A549 (cell line): ENCODE measurements around the gene ZNRF3. TPM values are rescaled to one million over a fixed set of nuclear protein-coding genes. Genes with fewer than 3 reads are reported as not detected.

ENCODE experiments used
- ATAC-seq, 2 experiments: fragments of 200-7000 bp in 1 of 2; fragments of >200 bp in 1 of 2; cut with Nextera tagmentation in 1 of 2; cut with Tn5 transposase in 1 of 2; 3 replicates each; pipeline versions ENCODE4 v1.8.0 to v1.9.1; 2018 to 2020; ENCODE audit warnings: mild to moderate bottlenecking in 1 of 2, moderate library complexity in 1 of 2
- CTCF ChIA-PET: fragments of 300-600 bp; sonication (Branson Sonifier 250); formaldehyde crosslinking; extraction: SDS; loops from one replicate; lab custom pipeline; 2021; ENCODE audit warnings: antibody characterized with exemption, inconsistent platforms; lab: Yijun Ruan, JAX
- POLR2A ChIA-PET: fragments of 350-600 bp; formaldehyde crosslinking; extraction: SDS; loops from one replicate; lab custom pipeline; 2021; ENCODE audit warnings: antibody characterized with exemption, inconsistent platforms; lab: Yijun Ruan, JAX
- DNase-seq, 2 experiments: peaks; one replicate each; pipeline versions ENCODE4 v3.0.0 to v3.0.0-alpha.2; 2011 to 2016; ENCODE audit warnings: low read depth in 1 of 2, low spot score in 1 of 2
- FAIRE-seq: peaks from 2 replicates; lab custom pipeline; 2011; peaks lifted over from hg19 to GRCh38; lab: Jason Lieb, UNC
- H3K27ac ChIP-seq, 2 experiments: fragments of >200 bp; sonication (Bioruptor Twin); formaldehyde crosslinking; 3 replicates each; pipeline ENCODE4 v1.5.1; 2016 to 2017
- H3K4me1 ChIP-seq: fragments of >200 bp; sonication (Bioruptor Twin); formaldehyde crosslinking; 3 replicates; pipeline ENCODE4 v1.6.1; 2016
- H3K4me2 ChIP-seq: fragments of >200 bp; sonication (Bioruptor Twin); formaldehyde crosslinking; 3 replicates; pipeline ENCODE4 v1.6.1; 2016
- H3K4me3 ChIP-seq: fragments of >200 bp; sonication (Bioruptor Twin); formaldehyde crosslinking; 3 replicates; pipeline ENCODE4 v1.5.1; 2016
- H3K9me3 ChIP-seq: fragments of >200 bp; sonication (Bioruptor Twin); formaldehyde crosslinking; 3 replicates; pipeline ENCODE4 v1.6.1; 2016
- ATOH8 ChIP-seq: fragments of 250-450 bp; sonication (Bioruptor Pico); IDR thresholded peaks from 2 replicates; pipeline ENCODE4 v1.5.0; 2020; ENCODE audit warnings: low read depth, mild to moderate bottlenecking, moderate library complexity
- BHLHE40 ChIP-seq: IDR thresholded peaks from 2 replicates; pipeline ENCODE4 v1.6.1; 2012; ENCODE audit warnings: low read depth, low read length, inconsistent platforms
- CBX8 ChIP-seq: fragments of 200-600 bp; sonication (generic); IDR thresholded peaks from 2 replicates; pipeline ENCODE4 v1.6.1; 2016
- CHD2 ChIP-seq: fragments of 150-350 bp; IDR thresholded peaks from 2 replicates; pipeline ENCODE4 v1.6.1; 2014; ENCODE audit warnings: low read length; ENCODE audit not compliant: partially characterized antibody
- CHD4 ChIP-seq: fragments of 200-600 bp; sonication (generic); IDR thresholded peaks from 2 replicates; pipeline ENCODE4 v1.6.1; 2016; ENCODE audit warnings: antibody characterized with exemption, mild to moderate bottlenecking, borderline replicate concordance
- CTCF ChIP-seq: fragments of >200 bp; sonication (Bioruptor Twin); formaldehyde crosslinking; IDR thresholded peaks from 3 replicates; pipeline ENCODE4 v1.5.1; 2016
- ELK1 ChIP-seq: fragments of 150-350 bp; IDR thresholded peaks from 2 replicates; pipeline ENCODE4 v1.6.1; 2014; ENCODE audit warnings: low read depth, mild to moderate bottlenecking, low read length
- ESRRA ChIP-seq: fragments of 150-350 bp; IDR thresholded peaks from 2 replicates; pipeline ENCODE4 v1.6.1; 2014; ENCODE audit warnings: mild to moderate bottlenecking, low read length, borderline replicate concordance
- FOSB ChIP-seq: fragments of 250-450 bp; sonication (Bioruptor Pico); IDR thresholded peaks from 2 replicates; pipeline ENCODE4 v1.5.0; 2020; ENCODE audit warnings: mild to moderate bottlenecking, moderate library complexity
- FOSL2 ChIP-seq, 2 experiments: fragments of 450-650 bp in 1 of 2; fragments of >200 bp in 1 of 2; sonication (Bioruptor Twin) in 1 of 2; formaldehyde crosslinking; IDR thresholded peaks; 2 replicates each; pipeline versions ENCODE4 v1.5.0 to v1.6.1; 2016 to 2020; ENCODE audit warnings: mild to moderate bottlenecking in 1 of 2, moderate library complexity in 1 of 2
- HDAC2 ChIP-seq: fragments of 200-600 bp; sonication (generic); IDR thresholded peaks from 2 replicates; pipeline ENCODE4 v1.6.1; 2016
- HES2 ChIP-seq: fragments of >200 bp; sonication (Bioruptor Twin); formaldehyde crosslinking; IDR thresholded peaks from 2 replicates; pipeline ENCODE4 v1.6.1; 2016
- HOXB13 ChIP-seq: fragments of 250-450 bp; sonication (Bioruptor Pico); IDR thresholded peaks from 2 replicates; pipeline ENCODE4 v1.5.0; 2020; ENCODE audit warnings: low read depth, mild to moderate bottlenecking, moderate library complexity
- MAZ ChIP-seq: fragments of 150-350 bp; IDR thresholded peaks from 2 replicates; pipeline ENCODE4 v1.6.1; 2014; ENCODE audit warnings: antibody characterized with exemption, low read depth, low read length, borderline replicate concordance
- MYC ChIP-seq: IDR thresholded peaks from 2 replicates; pipeline ENCODE4 v1.6.1; 2012; ENCODE audit warnings: mild to moderate bottlenecking, inconsistent platforms, low read length, improper control_type of control experiment, borderline replicate concordance
- NPAS2 ChIP-seq: fragments of 250-450 bp; sonication (Bioruptor Pico); IDR thresholded peaks from 2 replicates; pipeline ENCODE4 v1.8.0; 2022; ENCODE audit warnings: mild to moderate bottlenecking, moderate library complexity, borderline replicate concordance
- RCOR1 ChIP-seq: fragments of 150-350 bp; IDR thresholded peaks from 2 replicates; pipeline ENCODE4 v1.6.1; 2014; ENCODE audit warnings: antibody characterized with exemption, low read length, low read depth
- REST ChIP-seq: fragments of 200-600 bp; sonication (generic); IDR thresholded peaks from 2 replicates; pipeline ENCODE4 v1.6.1; 2016; ENCODE audit warnings: antibody characterized with exemption, mild to moderate bottlenecking, moderate library complexity
- RFX5 ChIP-seq: fragments of 450-650 bp; IDR thresholded peaks from 2 replicates; pipeline ENCODE4 v1.7.1; 2014; ENCODE audit warnings: antibody characterized with exemption, mild to moderate bottlenecking, moderate library complexity
- SREBF2 ChIP-seq: fragments of 450-650 bp; IDR thresholded peaks from 2 replicates; pipeline ENCODE4 v1.6.1; 2014; ENCODE audit warnings: mild to moderate bottlenecking, moderate library complexity
- TFCP2L1 ChIP-seq: fragments of 250-450 bp; sonication (Bioruptor Pico); IDR thresholded peaks from 2 replicates; pipeline ENCODE4 v1.5.0; 2021; ENCODE audit warnings: mild to moderate bottlenecking
- USF2 ChIP-seq: fragments of 450-650 bp; IDR thresholded peaks from 2 replicates; pipeline ENCODE4 v1.6.1; 2014; ENCODE audit warnings: antibody characterized with exemption
- ZFP36 ChIP-seq: fragments of 450-650 bp; IDR thresholded peaks from 2 replicates; pipeline ENCODE4 v1.6.1; 2014; ENCODE audit warnings: borderline replicate concordance; ENCODE audit not compliant: partially characterized antibody
- ZSCAN20 ChIP-seq: fragments of 250-450 bp; sonication (Bioruptor Pico); IDR thresholded peaks from 2 replicates; pipeline ENCODE4 v1.8.0; 2022; ENCODE audit warnings: mild to moderate bottlenecking, moderate library complexity
- WGBS: methylation state at CpG from one replicate; pipeline ENCODE4 v1.1.6; 2017; ENCODE audit errors: missing lambda C conversion rate; 5-methylcytosine and 5-hydroxymethylcytosine counted together
- polyA plus RNA-seq, 4 experiments: library from polyadenylated mRNA; depleted of rRNA in 3 of 4; stranded (reverse); fragments of >200 nt; fragmentation: RNase III in 1 of 4; extraction: RNeasy Plus Mini Kit Qiagen cat#74134 plus additional on column Dnase treatment in 1 of 4; gene quantifications; 2 replicates in 3 of 4; 3 replicates in 1 of 4; pipeline ENCODE4 v1.2.3, GENCODE V29; 2011 to 2017

The ZNRF3 gene
- polyA plus RNA-seq, 2 of the 4 experiments (the other 2 are of a cell fraction) = 4.6 to 6.9 TPM

- TF ChIP-seq FOSL2 (IDR thresholded peaks at IDR 0.05) (no peak), FOSL2 (CRISPR knock-in tag; IDR thresholded peaks at IDR 0.05) (no peak), CTCF (no peak), ZSCAN20 (CRISPR knock-in tag) (no peak), BHLHE40 (no peak), NPAS2 (CRISPR knock-in tag) (no peak), CHD2 (no peak)
These were observed 116.7 kb downstream of the ZNRF3 start (continued) for GRCh38 chr22:28999919-29000556.

- Histone ChIP-seq H3K27ac (peak overlapping the region in 1 of 2 experiments; percentile 60; a peak in 1 of 6 replicates), H3K4me1 (peaks cover 30% of the 10 kb centered on the region), H3K4me3 (no peak overlapping the region), H3K4me2 (no peak overlapping the region; the same call in 2 of the 3 replicates), H3K9me3 (no peaks in the 10 kb centered on the region)
- ATAC-seq = no peak
- POLR2A ChIA-PET = no interaction called here
- TF ChIP-seq CBX8 = no peak
- TF ChIP-seq ATOH8 (CRISPR knock-in tag) = no peak
- TF ChIP-seq SREBF2 = no peak
- TF ChIP-seq HOXB13 (CRISPR knock-in tag) = no peak
- no peak for TF ChIP-seq RCOR1
- TF ChIP-seq USF2 = no peak
- no peak for TF ChIP-seq ESRRA
- no peak for TF ChIP-seq TFCP2L1 (CRISPR knock-in tag)
- no peak for TF ChIP-seq ZFP36
- TF ChIP-seq REST = no peak
- TF ChIP-seq CHD4 = no peak
- TF ChIP-seq FOSB = no peak
- no peak for TF ChIP-seq HES2
- TF ChIP-seq ELK1 = no peak
- no peak for TF ChIP-seq RFX5
- TF ChIP-seq MYC = no peak
- no peak for TF ChIP-seq MAZ
- no peak for TF ChIP-seq HDAC2
- no peak for TF ChIP-seq ZSCAN20 (CRISPR knock-in tag)
- 93% methylated on average over 5 of the region's 5 CpGs for WGBS
- CTCF ChIA-PET = interaction anchor here (0.6 kb wide), 1 partner anchor 17 kb away, joined by 3 read pairs; no protein-coding TSS in a partner anchor
- FAIRE-seq = no peak
- no peak for DNase-seq
These were observed 117.3 kb downstream of the ZNRF3 start for GRCh38 chr22:29000641-29001040.
